Stimulated activated naive CD8-positive, alpha-beta T cell treated with anti-CD3 and anti-CD28 coated beads, Interleukin-15, Interleukin-2, amounts not matched to agents 100 ng/mL and 50 ng/mL, for 24 hours (primary cell): Measurements from ENCODE around the gene DGKH.

Experiments
- H3K27ac Mint-ChIP-seq: one replicate; pipeline ENCODE4 v1.8.0; 2021; ENCODE audit warnings: mild to moderate bottlenecking, mixed read lengths
- H3K27me3 Mint-ChIP-seq: one replicate; pipeline ENCODE4 v1.8.0; 2021; ENCODE audit warnings: mixed read lengths
- H3K36me3 Mint-ChIP-seq: one replicate; pipeline ENCODE4 v1.8.0; 2021; ENCODE audit warnings: low read depth, mixed read lengths
- H3K4me1 Mint-ChIP-seq: one replicate; pipeline ENCODE4 v1.8.0; 2021; ENCODE audit warnings: low read depth, mixed read lengths
- H3K4me3 Mint-ChIP-seq: one replicate; pipeline ENCODE4 v1.8.0; 2021; ENCODE audit warnings: mild to moderate bottlenecking, mixed read lengths
- H3K9me3 Mint-ChIP-seq: one replicate; pipeline ENCODE4 v1.8.0; 2021; ENCODE audit warnings: mixed read lengths

The DGKH gene

GRCh38 chr13:42270160-42270856, 221.9 kb downstream of the DGKH start:
- no peaks in the 10 kb centered on the region for H3K27me3 Mint-ChIP-seq
- H3K27ac Mint-ChIP-seq: peak overlapping the region; percentile 98
- H3K4me3 Mint-ChIP-seq: peak overlapping the region; percentile 99
- H3K36me3 Mint-ChIP-seq: peaks cover 31% of the 10 kb centered on the region
- peaks cover 10% of the 10 kb centered on the region for H3K9me3 Mint-ChIP-seq
- peaks cover 45% of the 10 kb centered on the region for H3K4me1 Mint-ChIP-seq

GRCh38 chr13:42270857-42271215, 222.4 kb downstream of the DGKH start:
- H3K4me3 Mint-ChIP-seq: peak overlapping the region; percentile 99
- H3K4me1 Mint-ChIP-seq: peaks cover 51% of the 10 kb centered on the region
- no peaks in the 10 kb centered on the region for H3K27me3 Mint-ChIP-seq
- peak overlapping the region; percentile 98 for H3K27ac Mint-ChIP-seq
- H3K36me3 Mint-ChIP-seq: peaks cover 37% of the 10 kb centered on the region
- peaks cover 10% of the 10 kb centered on the region for H3K9me3 Mint-ChIP-seq

DNA sequence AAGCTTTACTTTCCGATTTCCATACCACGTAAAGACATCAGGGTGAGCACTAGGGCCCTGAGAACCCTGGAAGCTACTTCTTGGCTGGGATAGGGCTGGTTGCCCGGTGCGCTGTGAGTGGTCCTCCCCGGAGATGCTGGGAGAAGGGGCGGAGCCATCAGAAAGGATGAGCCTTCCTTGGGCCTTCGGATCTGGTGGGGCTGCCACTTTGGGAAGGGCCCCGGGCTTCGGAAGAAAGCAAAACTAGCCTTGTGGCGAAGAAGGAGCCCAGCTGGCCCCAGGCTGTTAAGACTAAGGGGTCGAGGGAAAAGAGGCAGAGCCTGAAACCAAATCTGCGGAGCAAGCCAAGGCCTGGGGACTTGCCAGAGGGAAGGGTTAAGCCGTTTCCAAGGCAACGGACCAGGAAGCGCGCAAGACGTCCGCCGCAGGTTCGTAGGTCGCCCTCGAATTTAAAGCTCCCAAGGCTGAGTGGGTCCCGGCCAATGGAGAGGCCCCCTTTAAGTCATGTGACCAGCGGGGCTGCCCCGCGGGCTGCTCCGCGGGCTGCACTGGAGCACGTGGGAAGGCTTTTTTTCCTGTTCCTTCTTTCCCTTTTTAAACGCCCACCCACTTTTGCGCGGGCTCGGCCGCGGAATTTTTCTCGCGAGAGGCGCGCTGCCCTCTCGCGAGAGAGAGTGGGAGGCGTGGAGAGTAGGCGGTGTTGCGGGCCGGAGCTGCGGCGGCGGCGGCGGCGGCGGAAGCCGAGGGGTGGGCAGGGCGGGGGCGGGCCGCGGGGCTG, 223.1 kb downstream of the DGKH start:
- peak overlapping the region; percentile 99 for H3K4me3 Mint-ChIP-seq
- H3K27ac Mint-ChIP-seq: peak overlapping the region; percentile 98
- H3K27me3 Mint-ChIP-seq: no peaks in the 10 kb centered on the region
- peaks cover 10% of the 10 kb centered on the region for H3K9me3 Mint-ChIP-seq
- H3K4me1 Mint-ChIP-seq: peaks cover 58% of the 10 kb centered on the region
- peaks cover 40% of the 10 kb centered on the region for H3K36me3 Mint-ChIP-seq

GRCh38 chr13:42272115-42272803, 223.8 kb downstream of the DGKH start, which contains the start of gene AKAP11:
AKAP11 (plus strand) TSS chr13:42272152; CDS start chr13:42286349, 14,197 bp downstream.
- H3K27ac Mint-ChIP-seq: peak within 1 kb of the TSS; percentile 98
- peaks cover 10% of the 10 kb centered on the region for H3K9me3 Mint-ChIP-seq
- peaks cover 46% of the 10 kb centered on the region for H3K36me3 Mint-ChIP-seq
- H3K4me1 Mint-ChIP-seq: peaks cover 61% of the 10 kb centered on the region
- peak within 1 kb of the TSS; percentile 99 for H3K4me3 Mint-ChIP-seq
- H3K27me3 Mint-ChIP-seq: no peaks in the 10 kb centered on the region

DNA sequence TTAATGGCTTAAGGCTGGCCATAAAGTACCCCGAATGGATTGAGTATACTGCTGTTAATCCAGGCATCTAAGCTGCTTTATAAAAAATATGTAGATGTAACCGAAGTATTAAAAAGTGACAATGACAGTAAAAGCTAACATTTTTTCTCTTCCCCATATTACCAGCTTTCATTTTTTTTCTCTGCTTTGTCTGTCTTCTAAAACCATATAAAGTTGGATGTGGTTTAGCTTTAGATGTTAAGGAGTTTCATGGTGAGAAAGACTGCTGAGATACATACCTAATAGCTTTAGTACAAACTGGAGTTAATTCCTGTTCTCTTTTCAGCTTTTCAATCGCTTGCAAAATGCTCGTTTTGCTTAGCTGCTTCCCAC, 224.3 kb downstream of the DGKH start:
- H3K4me1 Mint-ChIP-seq: peaks cover 61% of the 10 kb centered on the region
- no peaks in the 10 kb centered on the region for H3K27me3 Mint-ChIP-seq
- peak overlapping the region; percentile 99 for H3K4me3 Mint-ChIP-seq
- peak overlapping the region; percentile 98 for H3K27ac Mint-ChIP-seq
- peaks cover 52% of the 10 kb centered on the region for H3K36me3 Mint-ChIP-seq
- peaks cover 10% of the 10 kb centered on the region for H3K9me3 Mint-ChIP-seq

GRCh38 chr13:42274386-42275097, 226.1 kb downstream of the DGKH start:
- H3K4me3 Mint-ChIP-seq: peak overlapping the region; percentile 99
- H3K27me3 Mint-ChIP-seq: no peaks in the 10 kb centered on the region
- peaks cover 56% of the 10 kb centered on the region for H3K36me3 Mint-ChIP-seq
- peaks cover 10% of the 10 kb centered on the region for H3K9me3 Mint-ChIP-seq
- H3K4me1 Mint-ChIP-seq: peaks cover 60% of the 10 kb centered on the region
- peak overlapping the region; percentile 92 for H3K27ac Mint-ChIP-seq

GRCh38 chr13:42275098-42275471, 226.6 kb downstream of the DGKH start:
- no peaks in the 10 kb centered on the region for H3K27me3 Mint-ChIP-seq
- peaks cover 55% of the 10 kb centered on the region for H3K4me1 Mint-ChIP-seq
- H3K36me3 Mint-ChIP-seq: peaks cover 56% of the 10 kb centered on the region
- H3K9me3 Mint-ChIP-seq: peaks cover 10% of the 10 kb centered on the region
- peak overlapping the region; percentile 99 for H3K4me3 Mint-ChIP-seq
- peak overlapping the region; percentile 92 for H3K27ac Mint-ChIP-seq

DNA sequence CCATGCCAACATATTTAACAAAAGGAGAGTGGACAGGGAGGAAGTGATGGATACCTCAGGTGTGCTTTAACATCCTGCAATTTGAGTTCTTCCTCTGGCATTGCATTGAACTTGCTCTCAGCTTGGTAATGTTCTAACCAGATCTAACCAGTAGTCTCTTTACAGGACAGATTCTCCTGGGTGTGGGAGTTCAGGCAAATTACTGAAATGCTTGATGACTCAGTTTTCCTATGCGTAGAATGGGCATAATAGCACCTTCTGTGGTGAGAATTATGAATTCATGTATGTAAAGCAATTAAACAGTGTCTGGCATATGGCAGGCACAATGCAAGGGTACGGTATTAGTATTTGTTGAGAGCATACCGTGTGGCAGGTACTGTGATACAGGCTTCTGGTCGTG, 227.1 kb downstream of the DGKH start:
- Mint-ChIP-seq H3K27me3 (no peaks in the 10 kb centered on the region), H3K36me3 (peaks cover 52% of the 10 kb centered on the region), H3K9me3 (peaks cover 6% of the 10 kb centered on the region), H3K4me3 (peak overlapping the region; percentile 99), H3K27ac (peak overlapping the region; percentile 92), H3K4me1 (peaks cover 51% of the 10 kb centered on the region)

- peak overlapping the region; percentile 33 for H3K4me3 Mint-ChIP-seq
- H3K4me1 Mint-ChIP-seq: peaks cover 41% of the 10 kb centered on the region
- H3K27ac Mint-ChIP-seq: no peak overlapping the region
Observed at GRCh38 chr13:42276683-42277082, 228.2 kb downstream of the DGKH start.

DNA sequence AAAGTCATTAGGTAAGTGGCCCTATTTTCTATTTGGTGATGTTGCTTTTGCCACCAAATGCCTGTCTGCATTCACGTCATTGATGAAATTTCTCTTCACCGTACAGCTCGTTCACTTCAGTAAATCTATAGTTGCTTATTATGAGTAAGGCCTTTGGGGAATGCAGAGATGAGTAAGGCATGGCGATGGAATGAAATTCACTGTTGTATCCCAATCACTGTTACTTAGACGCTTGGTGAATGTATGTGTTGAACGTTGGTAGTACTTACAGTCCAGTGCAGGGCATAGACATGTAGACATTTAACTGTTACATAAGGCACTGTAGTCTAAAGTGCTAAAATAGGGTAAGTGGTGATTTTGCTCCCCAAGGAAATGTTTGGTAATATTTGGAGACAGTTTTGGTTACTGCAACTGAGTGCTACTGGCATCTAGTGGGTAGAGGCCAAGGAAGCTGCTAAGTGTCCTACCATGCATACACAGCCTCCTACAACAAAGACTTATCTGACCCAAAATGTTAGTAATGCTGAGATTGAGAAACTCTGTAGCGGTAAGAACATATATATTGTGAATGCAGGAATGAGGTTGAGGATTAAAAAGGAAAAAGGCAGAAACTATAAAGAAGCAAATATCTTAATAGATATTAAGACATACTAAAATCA, 229.3 kb downstream of the DGKH start:
- Mint-ChIP-seq H3K27me3 (no peaks in the 10 kb centered on the region), H3K4me1 (peaks cover 51% of the 10 kb centered on the region), H3K36me3 (peaks cover 50% of the 10 kb centered on the region), H3K4me3 (peak overlapping the region; percentile 38), H3K9me3 (no peaks in the 10 kb centered on the region), H3K27ac (peak overlapping the region; percentile 38)

More at GRCh38 chr13:42276683-42277082, 228.2 kb downstream of the DGKH start:
- Mint-ChIP-seq H3K9me3 (no peaks in the 10 kb centered on the region), H3K27me3 (no peaks in the 10 kb centered on the region), H3K36me3 (peaks cover 47% of the 10 kb centered on the region)

DNA sequence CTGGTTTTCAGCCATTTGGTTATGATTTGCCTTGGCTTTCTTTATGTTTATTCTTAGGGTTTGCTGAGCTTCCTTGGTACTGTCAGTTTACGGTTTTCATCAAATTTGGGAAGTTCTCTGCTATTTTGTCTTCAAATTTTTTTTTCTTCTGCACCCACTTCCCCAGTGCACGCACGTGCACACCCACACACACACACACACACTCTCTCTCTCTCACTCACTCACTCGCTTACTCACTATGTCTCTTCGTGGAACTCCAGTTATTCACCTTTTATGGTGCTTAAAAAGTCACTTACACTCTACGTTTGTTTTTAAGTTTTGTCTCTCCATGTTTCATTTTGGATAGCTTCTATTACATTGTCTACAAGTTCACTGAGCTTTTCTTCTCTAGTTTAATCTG, 230.6 kb downstream of the DGKH start:
- H3K27me3 Mint-ChIP-seq: no peaks in the 10 kb centered on the region
- H3K4me1 Mint-ChIP-seq: peaks cover 51% of the 10 kb centered on the region
- no peaks in the 10 kb centered on the region for H3K9me3 Mint-ChIP-seq
- H3K4me3 Mint-ChIP-seq: no peak overlapping the region
- H3K27ac Mint-ChIP-seq: no peak overlapping the region
- H3K36me3 Mint-ChIP-seq: peaks cover 47% of the 10 kb centered on the region

DNA sequence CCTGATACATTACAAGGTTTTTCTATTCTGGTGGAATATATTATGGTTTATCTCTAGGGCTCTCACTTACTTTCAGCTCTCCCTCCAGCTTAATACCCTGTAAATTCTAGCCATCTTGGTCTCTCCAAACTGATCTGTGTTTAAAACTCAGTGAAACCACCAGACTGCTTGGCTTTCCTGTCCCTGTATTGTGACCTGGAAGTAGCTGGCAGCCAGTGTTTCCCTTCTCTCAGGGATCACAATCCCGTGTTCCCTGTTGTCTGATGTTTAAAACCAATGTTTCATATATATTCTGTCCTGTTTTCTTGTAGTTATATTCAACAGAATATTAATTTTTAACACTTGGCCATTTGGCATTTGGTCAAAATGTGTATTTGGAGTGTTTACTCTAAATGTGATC, 231.5 kb downstream of the DGKH start:
- Mint-ChIP-seq H3K36me3 (peaks cover 47% of the 10 kb centered on the region), H3K27me3 (no peaks in the 10 kb centered on the region), H3K27ac (no peak overlapping the region), H3K4me3 (no peak overlapping the region), H3K4me1 (peaks cover 51% of the 10 kb centered on the region), H3K9me3 (no peaks in the 10 kb centered on the region)

- no peaks in the 10 kb centered on the region for H3K27me3 Mint-ChIP-seq
- no peaks in the 10 kb centered on the region for H3K9me3 Mint-ChIP-seq
- H3K27ac Mint-ChIP-seq: no peak overlapping the region
- H3K36me3 Mint-ChIP-seq: peaks cover 47% of the 10 kb centered on the region
- H3K4me3 Mint-ChIP-seq: no peak overlapping the region
- peaks cover 46% of the 10 kb centered on the region for H3K4me1 Mint-ChIP-seq
Observed at GRCh38 chr13:42280537-42280936, 232.1 kb downstream of the DGKH start.

- H3K27ac Mint-ChIP-seq: no peak overlapping the region
- no peak overlapping the region for H3K4me3 Mint-ChIP-seq
- H3K9me3 Mint-ChIP-seq: no peaks in the 10 kb centered on the region
- peaks cover 32% of the 10 kb centered on the region for H3K4me1 Mint-ChIP-seq
- H3K27me3 Mint-ChIP-seq: no peaks in the 10 kb centered on the region
- peaks cover 44% of the 10 kb centered on the region for H3K36me3 Mint-ChIP-seq
Observed at GRCh38 chr13:42283574-42283973, 235.1 kb downstream of the DGKH start.
